Suppressor macrophage treated with lipopolysaccharide for 4 hours (primary cell): ENCODE results near the gene KCNH2.
A peak's percentile ranks its signal among the peaks of the same experiment; 100 is the strongest.

Experiments used
- DNase-seq: peaks from one replicate; pipeline ENCODE4 v3.0.0-alpha.2; 2020

KCNH2 gene

DNA sequence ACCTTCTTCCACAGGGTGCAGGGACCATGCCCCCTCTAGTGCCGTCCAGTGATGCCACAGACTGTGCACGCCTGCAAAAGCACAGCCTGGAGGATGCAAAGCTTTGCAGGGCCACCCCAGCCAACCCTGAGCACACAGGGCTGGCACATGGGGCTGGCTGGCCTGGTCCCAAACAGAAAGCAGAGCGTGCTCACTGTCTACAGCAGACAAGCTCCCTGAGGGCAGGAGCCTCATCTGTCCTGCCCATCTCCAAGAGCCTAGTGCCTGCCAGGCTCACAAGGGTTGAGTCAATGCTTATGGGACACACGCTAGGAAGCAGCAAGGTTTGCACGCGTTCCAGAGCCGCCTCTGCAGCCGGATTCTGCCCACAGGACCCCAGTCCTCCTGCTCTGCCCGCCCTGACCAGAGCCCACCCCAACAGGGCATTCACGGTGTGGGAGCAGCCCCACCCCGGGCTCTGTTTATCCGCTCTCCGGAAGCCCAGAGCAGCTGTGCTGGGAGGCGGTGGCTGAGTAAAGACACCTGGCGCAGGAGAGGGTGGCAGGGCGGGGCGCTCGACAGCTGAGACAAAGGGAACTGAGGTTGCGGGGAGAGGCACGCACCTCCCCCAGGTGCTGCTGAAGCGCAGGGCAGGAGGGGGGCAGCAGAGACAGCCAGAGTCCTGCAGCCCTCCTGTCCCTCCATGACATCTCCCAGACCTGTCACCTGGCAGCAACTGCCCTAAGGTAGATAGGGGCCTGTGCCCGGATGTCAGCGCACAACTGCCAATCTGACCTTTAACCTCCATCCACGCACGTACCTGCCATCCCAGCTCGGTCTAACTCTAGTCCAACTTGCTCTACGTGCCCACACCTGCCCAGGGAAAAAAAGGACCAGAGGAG is 4.3 kb downstream of the KCNH2 start:
- no peak for DNase-seq

DNA sequence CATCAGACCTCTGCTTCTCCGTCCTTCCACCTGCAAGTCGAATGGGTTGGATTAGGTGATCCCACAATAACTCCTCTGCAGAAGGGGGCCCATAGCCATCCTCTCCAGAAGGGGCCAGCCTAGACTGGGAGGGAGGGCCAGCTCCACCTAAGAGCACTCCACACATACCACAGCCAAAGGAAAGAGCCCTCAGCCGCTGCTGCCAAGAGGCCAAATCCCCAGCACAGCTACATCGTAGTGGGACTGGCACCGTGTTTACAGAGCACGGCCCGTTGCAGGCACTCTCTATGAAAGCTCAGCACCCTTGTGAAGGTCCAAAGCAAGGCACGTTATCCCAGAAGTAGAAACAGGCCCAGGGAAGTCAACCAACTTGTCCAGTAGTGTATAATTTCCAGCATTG is 5.4 kb downstream of the KCNH2 start:
- no peak for DNase-seq

DNA sequence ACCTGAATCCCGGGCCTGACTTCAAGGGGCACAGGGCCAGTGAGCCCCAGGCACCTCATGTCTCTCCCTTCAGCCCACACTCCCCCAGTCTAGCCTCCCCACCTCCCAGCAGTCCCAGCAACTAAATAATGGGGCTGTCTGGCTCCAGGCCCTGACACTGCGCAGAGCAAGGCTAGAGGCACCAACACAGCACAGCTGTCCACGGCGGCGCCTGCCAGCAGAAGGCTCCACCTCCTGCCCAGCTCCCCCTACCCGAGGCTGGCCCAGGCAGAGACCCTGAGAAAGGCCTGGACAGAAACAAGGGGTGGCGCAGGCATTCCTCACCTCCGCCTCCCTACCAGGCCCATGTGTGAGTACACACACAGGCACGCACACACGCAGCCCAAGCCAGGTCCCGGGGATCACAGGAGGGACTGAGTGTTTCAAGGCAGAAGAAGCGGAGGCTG is 6.1 kb downstream of the KCNH2 start:
- no peak for DNase-seq

DNA sequence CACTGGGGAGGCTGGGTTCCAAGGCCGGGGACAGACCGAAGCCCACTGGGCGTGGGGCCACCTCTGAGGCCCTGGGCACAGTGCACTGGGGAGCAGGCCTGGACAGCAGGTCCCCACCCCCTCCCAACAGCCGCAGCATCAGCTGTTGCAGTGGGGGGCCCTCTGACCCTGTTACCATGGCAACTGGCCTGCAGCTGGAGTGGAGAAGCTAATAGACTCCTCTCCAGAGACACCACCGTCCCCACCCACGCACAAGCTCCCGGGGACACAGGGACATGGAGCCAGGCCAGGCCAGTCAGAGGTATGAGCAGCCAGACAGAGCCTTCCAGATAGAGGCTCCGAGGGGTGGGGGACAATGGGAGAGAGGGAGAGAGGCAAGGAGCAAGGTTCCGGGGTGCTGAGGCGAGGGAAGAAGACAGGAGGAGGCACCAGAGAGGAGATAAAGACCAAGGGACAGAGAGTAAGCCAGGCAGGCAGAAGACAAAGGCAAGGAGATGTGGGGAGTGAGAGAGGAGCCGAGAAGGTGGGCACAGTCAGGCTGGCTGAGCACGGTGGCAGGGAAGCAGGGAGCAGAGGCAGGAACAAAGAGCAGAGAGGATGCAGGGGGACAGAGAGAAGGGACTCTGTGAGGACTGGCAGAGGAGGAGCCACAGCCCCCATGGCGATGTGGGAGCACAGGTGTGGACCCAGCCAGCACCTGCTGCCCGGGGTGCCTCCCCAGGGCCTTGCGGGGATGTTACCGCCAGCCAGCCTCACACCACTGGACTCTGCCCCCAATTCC is 6.7 kb downstream of the KCNH2 start:
- DNase-seq = no peak

DNA sequence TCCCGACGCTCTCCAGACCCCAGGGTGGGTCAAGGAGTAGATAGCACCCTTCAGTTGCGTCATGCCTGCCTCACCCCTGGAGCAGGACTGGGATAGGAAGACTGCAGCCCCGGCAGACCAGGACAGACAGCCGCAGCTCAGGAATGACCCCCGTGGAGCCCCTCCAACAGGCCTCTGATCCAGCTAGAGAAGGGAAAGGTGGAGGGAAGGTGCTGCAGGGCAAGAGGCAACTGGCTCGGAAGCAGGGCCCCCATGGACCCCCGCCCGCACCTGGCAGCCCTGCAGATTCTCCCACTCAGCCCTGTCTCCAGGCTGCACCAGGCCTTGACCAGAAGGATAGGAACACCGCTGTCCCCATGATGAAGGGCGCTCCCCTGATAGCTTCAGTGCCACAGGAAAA is 7.7 kb downstream of the KCNH2 start:
- DNase-seq = no peak

DNA sequence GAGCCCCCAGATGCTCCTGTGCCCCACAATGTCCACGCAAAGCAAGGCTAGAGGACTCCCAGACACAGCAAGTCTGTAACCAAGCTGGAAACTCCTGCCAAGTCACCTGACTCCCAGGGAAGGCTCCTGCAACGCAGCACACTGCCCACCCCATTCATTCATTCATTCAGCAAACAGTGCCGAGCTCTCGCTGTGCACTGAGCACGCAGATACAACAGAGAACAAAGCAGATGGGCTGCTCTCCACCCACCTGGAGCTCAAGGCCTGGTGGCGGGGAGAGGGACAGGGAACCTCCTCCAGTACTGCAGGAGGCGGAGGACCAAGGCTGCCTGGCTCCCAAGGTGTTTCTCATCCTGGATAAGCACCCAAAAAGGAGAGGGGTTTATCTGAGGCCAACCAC is 8.6 kb downstream of the KCNH2 start:
- DNase-seq = no peak

DNA sequence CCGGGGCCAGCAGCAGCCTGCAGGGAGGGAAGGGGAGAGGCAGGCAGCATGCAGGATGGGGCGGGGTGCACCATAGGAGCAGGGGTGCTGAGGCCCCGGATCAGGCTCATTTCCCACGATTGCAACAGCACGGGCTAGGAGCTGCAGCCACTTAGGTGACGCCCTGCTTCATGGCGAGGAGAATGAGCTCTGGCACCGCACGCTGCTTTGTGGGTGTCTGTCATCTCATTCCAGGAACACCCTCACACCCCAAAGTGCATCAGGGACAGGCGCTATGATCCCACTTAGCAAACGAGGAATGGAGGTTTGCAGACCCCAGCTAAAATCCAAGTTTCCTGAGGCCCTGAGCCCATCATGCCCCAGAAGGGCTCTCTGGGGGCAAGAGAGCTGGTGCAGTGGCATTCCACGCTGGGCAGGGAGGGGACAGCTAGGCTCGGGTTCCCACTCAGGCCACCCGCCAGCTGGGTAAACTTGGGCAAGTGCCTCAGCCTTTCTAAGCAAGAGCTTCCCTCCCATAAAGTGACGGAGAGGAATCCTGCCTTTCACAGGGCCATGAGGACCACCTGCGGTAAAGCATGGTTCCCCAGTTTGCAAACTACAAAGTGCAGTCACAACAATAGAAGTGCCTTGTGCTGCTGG is 9.3 kb downstream of the KCNH2 start:
- DNase-seq = no peak

DNA sequence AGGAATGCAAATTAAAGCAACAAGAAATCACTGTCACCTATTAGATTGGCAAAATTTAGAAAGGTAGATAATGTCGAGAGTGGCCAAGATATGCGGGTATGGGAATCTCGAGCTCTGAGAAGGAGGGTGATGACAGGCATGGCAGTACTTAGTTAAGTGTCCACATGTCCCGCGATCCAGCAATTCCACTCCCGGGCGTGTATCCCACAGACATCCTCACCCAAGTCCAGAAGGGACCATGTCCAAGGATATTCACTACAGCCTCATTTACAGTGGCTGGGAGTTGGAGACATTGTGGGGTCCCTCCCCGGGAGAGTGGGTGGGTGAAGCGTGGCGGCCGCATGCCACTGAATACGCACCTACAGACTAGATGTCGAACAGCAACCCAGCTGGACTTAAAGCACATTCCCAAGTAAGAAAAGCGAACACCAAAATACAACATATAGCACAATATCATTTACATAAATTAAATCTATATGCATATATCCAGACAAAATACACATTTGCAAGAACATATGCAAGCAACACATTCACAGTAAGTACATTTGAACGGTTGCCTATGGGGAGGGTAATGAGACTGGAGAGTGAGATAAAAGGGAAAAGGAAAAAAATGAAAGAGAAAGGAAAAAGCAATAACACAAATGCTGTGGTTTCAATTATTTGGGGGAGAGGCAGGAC is 9.9 kb downstream of the KCNH2 start:
- DNase-seq = no peak

DNA sequence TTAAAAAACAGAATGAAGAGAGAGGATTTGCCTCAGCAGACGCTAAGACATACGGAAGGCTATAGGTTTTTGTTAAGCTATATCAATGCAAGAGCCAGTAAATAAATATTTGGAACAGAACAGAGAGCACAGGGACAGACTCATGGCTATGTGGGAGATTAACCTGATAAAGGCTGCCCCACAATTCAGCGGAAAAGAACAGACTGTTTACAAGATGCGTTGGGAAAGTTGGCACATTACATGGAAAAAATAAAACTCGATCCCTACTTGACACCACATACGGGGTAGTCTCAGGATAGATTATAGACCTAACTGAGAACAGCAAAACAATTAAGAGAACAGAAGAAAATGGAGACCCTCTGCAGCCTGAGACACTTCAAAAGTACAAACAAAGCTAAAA is 10.8 kb downstream of the KCNH2 start:
- no peak for DNase-seq

DNA sequence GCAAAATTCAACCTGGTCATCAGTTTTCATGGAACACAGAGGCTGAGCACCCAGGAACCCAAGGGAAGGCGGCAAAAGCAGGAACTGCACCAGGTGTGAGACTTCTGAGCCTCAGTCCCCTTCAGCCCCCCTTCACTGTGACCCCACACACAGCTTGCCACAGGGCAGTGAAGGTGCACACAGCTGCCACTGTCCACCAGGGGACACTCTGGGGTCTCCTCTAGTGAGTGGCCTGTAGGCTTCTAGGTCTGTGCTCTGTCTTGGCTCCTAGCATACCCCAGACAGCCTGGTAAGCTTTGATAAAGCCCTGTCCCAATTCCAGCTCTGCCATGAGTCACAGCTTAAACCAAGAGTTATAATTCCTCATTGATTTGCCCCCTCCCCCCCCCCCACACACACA is 12.1 kb downstream of the KCNH2 start:
- DNase-seq = no peak

DNA sequence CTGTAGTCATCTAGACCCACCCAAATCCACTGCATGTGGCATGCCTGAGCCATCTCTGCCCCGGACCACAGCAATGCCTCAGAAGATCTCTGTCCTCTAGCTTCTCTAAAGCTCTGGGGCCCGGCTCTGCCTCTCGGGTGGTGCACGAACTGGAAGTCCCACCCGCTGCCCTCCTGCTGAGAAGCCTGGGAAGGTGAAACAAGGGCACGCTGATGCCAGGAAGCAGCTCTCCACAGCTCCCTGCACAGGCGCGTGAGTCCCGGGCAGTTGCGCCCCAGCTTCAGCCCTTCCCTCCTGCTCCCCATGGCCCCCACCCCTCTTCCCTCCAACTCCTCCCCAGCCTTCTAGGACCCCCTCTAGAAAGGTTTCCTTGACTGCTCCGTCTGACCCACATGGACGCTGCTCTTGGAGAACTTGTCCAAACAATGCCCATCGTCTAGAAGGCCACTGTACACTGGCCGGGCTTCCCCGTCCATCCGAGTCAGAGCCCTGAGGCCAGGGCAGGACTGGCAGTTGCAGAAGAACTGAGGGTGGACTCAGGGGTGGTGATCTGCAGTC is 12.8 kb downstream of the KCNH2 start:
- DNase-seq = no peak

DNA sequence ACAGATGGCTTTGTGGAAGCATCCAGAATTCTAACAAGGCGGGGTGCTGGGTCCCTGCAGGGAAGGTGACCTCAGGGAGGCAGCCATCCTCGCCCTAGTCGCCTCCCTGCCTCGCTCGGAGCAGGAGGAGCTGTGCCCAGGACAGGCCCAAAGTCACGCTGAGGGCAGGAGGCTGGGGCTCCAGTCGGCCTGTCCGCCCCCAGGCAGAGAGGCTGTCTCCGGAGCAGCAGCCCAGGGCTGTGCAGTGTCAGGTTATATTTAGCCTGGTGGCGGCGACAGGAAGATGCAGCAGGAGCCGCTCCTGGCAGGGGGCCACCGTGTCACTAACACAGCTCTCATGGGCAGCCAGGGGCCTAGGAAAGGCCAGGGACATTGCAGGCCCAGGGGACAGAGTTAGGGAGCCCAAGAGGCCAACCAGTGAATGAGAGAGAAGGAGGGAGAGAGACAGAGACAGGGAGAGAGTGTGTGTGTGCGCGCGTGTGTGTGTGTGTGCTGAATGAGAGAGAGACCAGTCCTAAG is 13.5 kb downstream of the KCNH2 start:
- DNase-seq = no peak

DNA sequence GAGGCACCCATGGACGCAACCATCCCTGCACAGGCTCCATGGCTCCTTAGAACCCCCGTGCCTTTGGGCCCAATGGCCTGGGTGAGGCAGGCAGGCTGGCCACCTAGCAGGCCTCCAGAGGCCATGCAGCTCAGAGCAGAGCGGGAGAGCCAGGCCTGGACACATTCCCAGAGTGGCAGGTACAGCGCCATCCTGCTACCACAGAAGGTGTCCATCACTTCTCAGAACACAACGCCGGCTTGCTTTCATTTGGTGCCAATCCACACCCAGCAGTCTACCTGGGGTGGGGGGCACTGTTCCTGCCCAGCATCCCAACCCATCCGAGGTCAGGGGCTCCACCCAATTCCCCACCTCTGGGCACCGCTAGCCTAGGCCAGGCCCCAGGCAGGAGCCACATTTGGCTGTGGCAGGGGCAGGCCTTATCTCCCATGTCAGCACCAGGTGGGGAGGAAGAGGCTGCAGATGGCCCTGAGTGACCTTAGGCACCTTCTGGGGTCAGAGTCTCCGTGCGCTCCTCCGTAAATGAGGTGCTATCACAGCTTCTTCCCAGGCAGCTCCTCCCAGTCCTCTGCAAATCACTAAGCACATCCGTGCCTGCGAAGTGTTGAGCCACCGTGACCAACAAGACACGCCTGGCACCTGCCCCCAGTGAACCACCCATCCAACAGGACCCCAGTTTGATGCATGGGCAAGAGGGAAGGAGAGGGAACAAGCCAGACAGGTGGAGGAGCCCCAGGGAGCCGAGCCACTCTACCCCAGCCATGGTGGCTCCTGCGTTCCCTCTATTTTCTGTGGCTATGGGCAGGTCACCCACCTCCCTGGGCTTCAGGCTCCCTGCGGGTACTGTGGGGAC is 14.2 kb downstream of the KCNH2 start:
- no peak for DNase-seq

DNA sequence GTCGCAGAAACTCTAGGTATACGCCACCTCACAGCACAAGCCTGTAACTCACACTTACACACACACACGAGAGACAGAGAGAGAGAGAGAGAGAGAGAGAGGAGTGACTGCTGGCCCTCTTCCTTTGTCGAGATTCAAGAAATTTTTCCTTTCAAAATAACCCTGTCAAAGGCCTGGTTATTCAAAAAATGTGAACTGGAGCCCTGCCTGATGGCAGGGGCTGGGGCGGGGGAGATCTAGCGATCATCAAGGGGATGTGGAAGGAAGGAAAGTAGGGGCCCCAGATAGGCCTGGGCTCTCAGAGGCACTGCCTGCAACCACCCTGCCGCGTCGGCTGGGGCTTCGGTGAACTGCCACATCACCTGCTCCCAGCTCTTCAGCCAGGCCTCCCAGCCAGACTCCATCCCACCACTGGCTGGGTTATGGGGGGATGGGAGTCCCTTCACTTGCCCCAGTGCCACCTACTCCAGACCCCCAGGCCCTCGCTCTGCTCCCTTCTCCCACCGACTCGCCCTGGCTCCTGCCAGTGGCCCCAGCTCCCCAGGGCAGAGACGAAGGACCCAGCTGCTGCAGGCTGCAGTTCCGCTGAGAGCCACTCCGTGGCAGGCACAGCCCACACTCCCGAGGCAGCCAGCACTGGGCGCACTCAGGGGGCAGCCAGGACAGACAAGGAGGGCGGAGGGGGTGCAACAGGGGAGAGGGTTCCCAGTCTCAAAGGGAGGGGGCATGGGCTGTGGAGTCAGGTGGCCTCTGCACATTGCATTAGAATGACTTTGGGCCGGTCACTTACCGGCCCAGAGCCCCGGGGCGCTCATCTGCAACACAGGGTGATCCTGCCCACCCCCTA is 15.3 kb downstream of the KCNH2 start:
- peak; percentile 57 for DNase-seq

DNA sequence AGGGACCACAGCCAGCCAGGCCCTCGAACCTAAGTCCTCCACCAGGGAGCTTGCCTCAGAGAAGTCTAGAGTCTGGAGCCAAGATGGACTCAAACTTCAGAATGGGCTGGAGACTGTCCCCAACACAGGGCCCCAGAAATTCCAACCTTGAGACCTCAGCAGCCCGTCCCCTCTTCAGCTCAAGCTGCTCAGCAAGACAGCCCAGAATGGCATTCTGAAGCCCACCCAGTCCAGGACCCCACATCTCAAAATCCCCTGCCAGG is 15.9 kb downstream of the KCNH2 start:
- no peak for DNase-seq

DNA sequence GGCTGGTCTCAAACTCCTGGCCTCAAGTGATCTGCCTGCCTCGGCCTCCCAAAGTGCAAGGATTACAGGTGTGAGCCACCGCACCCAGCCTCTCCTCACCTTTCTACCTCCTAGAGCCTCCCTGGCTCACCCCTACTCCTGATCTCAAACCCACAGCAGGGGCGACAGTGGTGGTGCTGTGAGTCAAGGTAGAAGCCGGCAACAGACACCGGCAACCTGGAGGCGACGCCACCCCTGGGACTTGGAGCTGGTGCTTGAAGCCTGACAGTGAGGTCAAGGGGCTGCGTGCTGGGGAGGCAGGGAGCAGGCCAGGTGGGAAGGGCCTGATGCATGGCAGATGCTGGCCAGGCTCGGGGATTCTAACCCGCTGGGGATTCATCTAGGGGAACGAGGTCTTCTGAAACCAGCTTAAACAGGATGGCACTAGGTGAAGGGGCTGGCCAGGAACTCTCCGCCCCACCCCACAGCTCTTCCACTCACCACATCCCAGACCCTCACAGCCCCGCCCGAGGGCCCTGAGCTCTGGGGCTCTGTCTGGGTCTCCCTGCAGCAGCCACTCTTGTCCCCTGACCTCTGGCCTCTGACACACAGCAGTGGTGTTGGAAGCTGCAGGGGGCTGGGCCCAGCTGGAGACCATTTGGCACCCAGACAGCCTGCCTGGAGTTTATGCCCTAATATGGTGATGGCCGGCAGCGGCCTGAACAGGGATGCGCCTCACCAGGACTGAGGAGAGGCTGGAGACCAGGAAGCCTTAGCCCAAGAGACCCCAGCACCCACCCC is 16.4 kb downstream of the KCNH2 start:
- no peak for DNase-seq

DNA sequence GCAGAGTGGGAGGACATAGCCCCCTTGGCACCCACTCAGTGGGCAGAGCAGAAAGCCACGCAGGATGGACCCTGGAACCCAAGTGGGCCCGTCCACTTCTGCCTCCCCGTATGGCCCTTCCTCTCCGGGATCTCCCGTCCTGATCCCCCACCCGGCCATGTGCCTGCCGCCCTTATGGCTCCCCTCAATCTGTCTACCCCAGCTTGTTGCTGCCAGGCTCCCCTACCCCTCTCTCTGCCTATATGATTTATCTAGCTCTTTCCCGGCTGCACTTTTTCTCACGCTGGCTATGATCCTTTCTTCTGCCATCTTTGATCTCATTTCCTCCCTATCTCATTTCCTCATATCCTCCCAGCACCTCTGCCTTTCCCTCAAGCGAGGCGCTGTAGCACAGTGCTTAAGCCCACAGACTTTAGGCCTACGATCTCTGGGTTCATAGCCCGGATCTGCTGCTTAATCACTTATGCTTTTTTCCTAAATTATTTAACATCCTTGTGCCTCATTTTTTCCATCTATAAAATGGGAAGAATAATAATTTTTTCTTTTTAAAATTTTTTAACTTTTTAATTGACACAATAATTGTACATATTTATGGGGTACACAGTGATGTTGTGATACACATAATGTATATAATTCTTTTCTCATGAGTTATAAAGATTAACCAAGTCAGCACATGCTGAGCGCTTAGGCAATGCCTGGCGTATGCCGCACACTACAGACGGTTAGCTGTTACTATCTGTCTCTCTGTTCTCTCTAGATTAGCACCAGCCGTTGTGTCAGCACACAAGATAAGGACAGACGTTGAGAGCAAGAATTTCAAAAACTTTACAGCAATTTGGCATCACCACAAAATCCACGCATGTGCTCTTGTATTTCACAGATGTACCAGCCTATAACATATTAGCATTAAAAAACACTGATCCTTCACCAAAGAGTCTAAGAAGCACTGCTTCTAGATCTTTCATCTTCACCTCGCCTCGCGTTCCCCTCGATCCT is 18.1 kb downstream of the KCNH2 start:
- no peak for DNase-seq

DNA sequence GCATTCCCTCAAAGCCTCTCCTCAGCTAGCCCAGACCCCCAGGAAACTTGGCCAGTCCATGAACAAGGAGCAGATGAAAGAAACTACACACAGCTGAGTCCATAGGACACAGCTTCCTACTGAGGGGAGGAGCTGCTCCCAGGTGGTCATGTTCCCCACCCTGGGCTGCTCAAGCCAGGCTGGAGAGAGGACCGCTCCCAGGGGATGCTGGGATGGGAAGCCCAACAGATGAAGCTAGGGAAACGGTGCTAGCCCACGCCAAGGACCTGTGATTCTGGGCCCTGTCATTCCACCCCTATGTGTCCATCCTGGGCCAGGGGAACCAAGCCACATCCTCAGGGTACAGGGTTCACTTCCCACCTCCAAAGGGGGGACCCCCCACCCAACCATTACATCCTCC is 19.0 kb downstream of the KCNH2 start:
- no peak for DNase-seq

DNA sequence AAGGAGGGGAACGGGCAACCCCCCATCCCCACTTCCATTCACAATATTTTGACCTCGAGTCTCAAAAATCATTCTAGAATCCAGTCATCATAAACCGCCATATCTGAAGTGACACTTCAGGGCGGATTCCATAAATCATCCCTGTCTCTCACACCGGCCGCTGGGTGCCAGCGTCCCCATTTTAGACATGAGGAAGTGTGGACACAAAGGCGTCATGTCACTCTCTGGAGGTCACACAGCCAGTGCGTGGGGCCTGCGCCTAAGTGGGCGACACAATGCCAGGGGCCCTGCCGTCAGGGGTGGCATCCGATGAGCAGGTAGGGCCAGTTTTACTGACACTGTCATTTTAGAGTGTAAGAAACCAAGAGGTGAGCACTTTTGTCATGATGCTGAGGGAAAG is 19.5 kb downstream of the KCNH2 start:
- no peak for DNase-seq
